ENCODE measurements around the gene CNGA3. TPM values are rescaled to one million over a fixed set of nuclear protein-coding genes. Genes with fewer than 3 reads are reported as not detected.

The CNGA3 gene
- total RNA-seq, 1 experiment from 2014 or later: not detected

DNA sequence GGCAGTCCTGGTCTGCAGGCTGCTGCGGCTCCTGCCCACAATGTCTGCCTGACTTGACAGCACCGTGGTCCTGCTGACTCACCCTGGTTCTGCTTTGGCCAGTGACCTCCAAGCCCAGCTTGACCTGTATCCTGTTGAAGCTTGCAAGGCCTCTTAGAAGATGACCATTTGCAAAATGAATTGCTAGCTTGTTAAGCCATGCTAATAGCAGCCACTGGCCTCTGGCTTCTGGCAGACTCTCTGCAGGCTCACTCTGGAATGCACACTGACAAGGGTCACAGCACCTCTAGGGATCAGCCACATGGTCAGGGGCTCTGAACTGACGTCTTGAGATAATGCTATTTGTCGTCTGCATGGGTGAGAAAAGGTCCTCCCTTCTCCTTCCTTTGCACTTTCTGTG, 25.9 kb downstream of the CNGA3 start:
- Histone ChIP-seq H3K27me3 (ENCODE audit: insufficient read depth, low read length) (no peaks in the 10 kb centered on the region), H3K18ac (ENCODE audit: insufficient read length, low read depth, low read length) (no peak overlapping the region), H3T11ph (ENCODE audit: low read length) (no peak overlapping the region), H4K91ac (ENCODE audit: insufficient read length, low read depth, low read length) (no peak overlapping the region), H2AFZ (ENCODE audit: low read length) (no peak overlapping the region), H2BK12ac (ENCODE audit: insufficient read length, low read depth, low read length) (no peak overlapping the region), H3K4me2 (ENCODE audit: insufficient read depth, insufficient read length, low read length) (no peak overlapping the region), H3K79me1 (ENCODE audit: insufficient read depth, low read depth, low read length, poor library complexity, severe bottlenecking) (no peaks in the 10 kb centered on the region), H3K4ac (ENCODE audit: low read depth, low read length) (no peak overlapping the region), H2AK5ac (ENCODE audit: insufficient read length, low read length) (no peak overlapping the region), H2BK15ac (ENCODE audit: low read depth, low read length) (no peak overlapping the region), H3K23me2 (ENCODE audit: insufficient read length, low read depth, low read length, poor library complexity, severe bottlenecking) (no peaks in the 10 kb centered on the region), H3K23ac (ENCODE audit: insufficient read length, low read depth, low read length) (no peak overlapping the region), H4K20me1 (ENCODE audit: control insufficient read depth, insufficient read depth, insufficient read length) (no peaks in the 10 kb centered on the region), H2BK5ac (ENCODE audit: insufficient read length, low read length) (no peak overlapping the region), H3K27ac (ENCODE audit: insufficient read length, low read depth, low read length) (no peak overlapping the region), H3K56ac (ENCODE audit: insufficient read length, low read depth, low read length) (no peak overlapping the region), H3K79me2 (ENCODE audit: insufficient read depth, low read length) (no peaks in the 10 kb centered on the region), H3K9ac (ENCODE audit: extremely low read depth, insufficient read length, low read length) (no peak overlapping the region), H2BK20ac (ENCODE audit: low read depth, low read length, poor library complexity, severe bottlenecking) (no peak overlapping the region), H3K14ac (ENCODE audit: insufficient read depth, low read length) (no peak overlapping the region), H2BK120ac (ENCODE audit: low read depth, low read length, poor library complexity, severe bottlenecking) (no peak overlapping the region), H3K9me3 (ENCODE audit: control insufficient read depth, low read depth, low read length) (no peaks in the 10 kb centered on the region), H4K5ac (ENCODE audit: insufficient read length, low read depth, low read length) (no peak overlapping the region), H4K8ac (replicated peaks; ENCODE audit: insufficient read length, low read depth, low read length) (no peak overlapping the region), H3K4me1 (ENCODE audit: insufficient read depth, low read length) (no peaks in the 10 kb centered on the region)
- H3K36me3 Mint-ChIP-seq (ENCODE audit: insufficient read depth in 1 of 3, low read depth in 3 of 3): 0 out of 7 replicates have a peak, but pooled peaks cover 0 to 5% (median 2%) of the 10 kb centered on the region in 3 experiments
- TF ChIP-seq, protein P1, sequence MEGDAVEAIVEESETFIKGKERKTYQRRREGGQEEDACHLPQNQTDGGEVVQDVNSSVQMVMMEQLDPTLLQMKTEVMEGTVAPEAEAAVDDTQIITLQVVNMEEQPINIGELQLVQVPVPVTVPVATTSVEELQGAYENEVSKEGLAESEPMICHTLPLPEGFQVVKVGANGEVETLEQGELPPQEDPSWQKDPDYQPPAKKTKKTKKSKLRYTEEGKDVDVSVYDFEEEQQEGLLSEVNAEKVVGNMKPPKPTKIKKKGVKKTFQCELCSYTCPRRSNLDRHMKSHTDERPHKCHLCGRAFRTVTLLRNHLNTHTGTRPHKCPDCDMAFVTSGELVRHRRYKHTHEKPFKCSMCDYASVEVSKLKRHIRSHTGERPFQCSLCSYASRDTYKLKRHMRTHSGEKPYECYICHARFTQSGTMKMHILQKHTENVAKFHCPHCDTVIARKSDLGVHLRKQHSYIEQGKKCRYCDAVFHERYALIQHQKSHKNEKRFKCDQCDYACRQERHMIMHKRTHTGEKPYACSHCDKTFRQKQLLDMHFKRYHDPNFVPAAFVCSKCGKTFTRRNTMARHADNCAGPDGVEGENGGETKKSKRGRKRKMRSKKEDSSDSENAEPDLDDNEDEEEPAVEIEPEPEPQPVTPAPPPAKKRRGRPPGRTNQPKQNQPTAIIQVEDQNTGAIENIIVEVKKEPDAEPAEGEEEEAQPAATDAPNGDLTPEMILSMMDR (conservative IDR thresholded peaks at IDR 0.05): no peak
- WGBS (ENCODE audit: extremely low coverage, insufficient read length, low lambda C conversion rate): no CpG with 5 or more reads among the region's 4 CpGs
- H3K27me3 Mint-ChIP-seq (ENCODE audit: low read depth): peaks cover 13% of the 10 kb centered on the region
- H3K4me3 Mint-ChIP-seq: no peak overlapping the region
- H3K9me3 Mint-ChIP-seq: peaks cover 6 to 11% of the 10 kb centered on the region in 2 experiments; a peak in 4 of 5 replicates
- H3K4me1 Mint-ChIP-seq: peaks cover 9% of the 10 kb centered on the region in 2 experiments; a peak in 3 of 4 replicates
- no peak for DNase-seq
- no peak overlapping the region for H3K27ac Mint-ChIP-seq
